ENCODE measurements around the gene FZR1. TPM values are rescaled to one million over a fixed set of nuclear protein-coding genes. Genes with fewer than 3 reads are reported as not detected.

Gene FZR1
- total RNA-seq, 1 donor from 2014 or later, result 16.4 TPM

DNA sequence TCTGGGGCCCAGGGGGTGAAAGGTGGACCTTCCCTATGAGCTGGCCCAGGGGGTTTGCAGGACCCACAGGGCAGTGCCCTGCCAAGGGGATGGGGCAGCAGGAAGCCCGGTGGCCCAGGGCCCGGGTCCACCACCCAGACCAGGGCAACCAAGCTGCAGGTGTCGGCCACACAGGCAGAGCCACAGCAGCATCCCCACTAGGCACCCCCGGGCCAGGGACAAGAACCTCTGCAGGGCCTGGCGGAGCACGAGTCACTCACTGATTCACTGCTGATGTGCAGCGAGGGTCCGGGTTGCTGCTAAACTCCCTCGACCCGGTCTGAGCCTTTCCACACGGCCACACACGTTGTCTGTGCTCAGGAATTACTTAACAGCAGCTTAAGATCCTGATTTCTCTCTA, 8.8 kb downstream of the FZR1 start:
- H3K27ac Mint-ChIP-seq, result peak overlapping the region; percentile 46

DNA sequence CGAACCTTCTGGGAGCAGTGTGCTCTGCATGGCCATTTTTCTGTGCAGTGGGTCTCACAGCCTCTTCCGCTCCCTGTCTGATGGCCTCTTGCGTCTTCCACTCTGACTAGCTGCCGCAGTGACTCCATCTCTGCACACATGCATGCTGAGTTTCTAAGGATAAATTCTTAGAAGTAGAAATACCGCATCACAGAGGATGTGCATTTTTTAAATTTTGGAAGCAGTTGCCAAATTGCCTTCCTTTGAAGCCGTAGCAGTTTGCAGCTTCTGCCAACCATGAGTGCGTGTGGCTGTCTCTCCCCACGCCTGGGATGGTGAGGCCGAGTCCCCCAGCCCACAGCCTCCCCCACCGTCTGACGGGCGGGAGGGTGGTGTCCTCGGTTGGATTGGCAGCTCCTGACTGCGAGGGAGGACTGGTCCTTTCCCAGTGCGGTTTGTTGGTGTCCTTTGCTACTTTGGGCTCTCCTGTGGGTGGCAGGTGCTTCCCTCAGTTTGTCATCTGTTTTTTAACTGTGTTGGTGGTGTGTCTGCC, 9.8 kb downstream of the FZR1 start:
- Histone ChIP-seq H2AFZ (replicated peaks) (no peak overlapping the region), H3K4me3 (no peak overlapping the region), H3K9me3 (ENCODE audit: low read depth) (no peaks in the 10 kb centered on the region), H3K27ac (no peak overlapping the region), H3K36me3 (no peaks in the 10 kb centered on the region), H3K9ac (peak overlapping the region; percentile 43), H3K79me2 (ENCODE audit: low read depth) (peaks cover 97% of the 10 kb centered on the region), H4K20me1 (ENCODE audit: low read depth) (peaks cover 100% of the 10 kb centered on the region), H3F3A (ENCODE audit: low read depth) (no peaks in the 10 kb centered on the region), H3K27me3 (no peaks in the 10 kb centered on the region), H3K4me2 (no peak overlapping the region), H3K4me1 (peaks cover 4% of the 10 kb centered on the region)
- H3K27ac Mint-ChIP-seq, result no peak overlapping the region
- TF ChIP-seq, protein P1, sequence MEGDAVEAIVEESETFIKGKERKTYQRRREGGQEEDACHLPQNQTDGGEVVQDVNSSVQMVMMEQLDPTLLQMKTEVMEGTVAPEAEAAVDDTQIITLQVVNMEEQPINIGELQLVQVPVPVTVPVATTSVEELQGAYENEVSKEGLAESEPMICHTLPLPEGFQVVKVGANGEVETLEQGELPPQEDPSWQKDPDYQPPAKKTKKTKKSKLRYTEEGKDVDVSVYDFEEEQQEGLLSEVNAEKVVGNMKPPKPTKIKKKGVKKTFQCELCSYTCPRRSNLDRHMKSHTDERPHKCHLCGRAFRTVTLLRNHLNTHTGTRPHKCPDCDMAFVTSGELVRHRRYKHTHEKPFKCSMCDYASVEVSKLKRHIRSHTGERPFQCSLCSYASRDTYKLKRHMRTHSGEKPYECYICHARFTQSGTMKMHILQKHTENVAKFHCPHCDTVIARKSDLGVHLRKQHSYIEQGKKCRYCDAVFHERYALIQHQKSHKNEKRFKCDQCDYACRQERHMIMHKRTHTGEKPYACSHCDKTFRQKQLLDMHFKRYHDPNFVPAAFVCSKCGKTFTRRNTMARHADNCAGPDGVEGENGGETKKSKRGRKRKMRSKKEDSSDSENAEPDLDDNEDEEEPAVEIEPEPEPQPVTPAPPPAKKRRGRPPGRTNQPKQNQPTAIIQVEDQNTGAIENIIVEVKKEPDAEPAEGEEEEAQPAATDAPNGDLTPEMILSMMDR (IDR thresholded peaks at IDR 0.05), result no peak
- TF ChIP-seq EZH2phosphoT487 (IDR thresholded peaks at IDR 0.05), result no peak
- H3K9me3 Mint-ChIP-seq, result no peaks in the 10 kb centered on the region
- DNase-seq (ENCODE audit: low spot score), result no peak
- H3K27me3 Mint-ChIP-seq (ENCODE audit: insufficient read depth, low read depth), result no peaks in the 10 kb centered on the region
- H3K36me3 Mint-ChIP-seq, result peaks cover 2% of the 10 kb centered on the region
- H3K4me1 Mint-ChIP-seq, result peaks cover 13% of the 10 kb centered on the region
- H3K4me3 Mint-ChIP-seq, result no peak overlapping the region

More for the DNA sequence above, 8.8 kb downstream of the FZR1 start:
- H4K20me1 ChIP-seq (ENCODE audit: low read depth), result peaks cover 100% of the 10 kb centered on the region
- peaks cover 99% of the 10 kb centered on the region for H3K79me2 ChIP-seq (ENCODE audit: low read depth)
- no peaks in the 10 kb centered on the region for H3K27me3 ChIP-seq
- no peak overlapping the region for H3K4me3 ChIP-seq
- no peaks in the 10 kb centered on the region for H3K27me3 Mint-ChIP-seq (ENCODE audit: insufficient read depth, low read depth)
- H3F3A ChIP-seq (ENCODE audit: low read depth), result no peaks in the 10 kb centered on the region
- H3K9me3 ChIP-seq (ENCODE audit: low read depth), result no peaks in the 10 kb centered on the region
- peaks cover 13% of the 10 kb centered on the region for H3K4me1 Mint-ChIP-seq
- H3K27ac ChIP-seq, result no peak overlapping the region
- TF ChIP-seq, protein P1 (IDR thresholded peaks at IDR 0.05), result no peak
- no peak for TF ChIP-seq EZH2 (IDR thresholded peaks at IDR 0.05)
- TF ChIP-seq EZH2phosphoT487 (IDR thresholded peaks at IDR 0.05), result no peak
- H3K4me3 Mint-ChIP-seq, result no peak overlapping the region
- H3K36me3 ChIP-seq, result no peaks in the 10 kb centered on the region
- H3K4me2 ChIP-seq, result no peak overlapping the region
- DNase-seq (ENCODE audit: low spot score), result no peak
- no peak overlapping the region for H3K9ac ChIP-seq
- peaks cover 1% of the 10 kb centered on the region for H3K36me3 Mint-ChIP-seq
- H3K9me3 Mint-ChIP-seq, result no peaks in the 10 kb centered on the region
- H2AFZ ChIP-seq (replicated peaks), result no peak overlapping the region
- peaks cover 4% of the 10 kb centered on the region for H3K4me1 ChIP-seq

DNA sequence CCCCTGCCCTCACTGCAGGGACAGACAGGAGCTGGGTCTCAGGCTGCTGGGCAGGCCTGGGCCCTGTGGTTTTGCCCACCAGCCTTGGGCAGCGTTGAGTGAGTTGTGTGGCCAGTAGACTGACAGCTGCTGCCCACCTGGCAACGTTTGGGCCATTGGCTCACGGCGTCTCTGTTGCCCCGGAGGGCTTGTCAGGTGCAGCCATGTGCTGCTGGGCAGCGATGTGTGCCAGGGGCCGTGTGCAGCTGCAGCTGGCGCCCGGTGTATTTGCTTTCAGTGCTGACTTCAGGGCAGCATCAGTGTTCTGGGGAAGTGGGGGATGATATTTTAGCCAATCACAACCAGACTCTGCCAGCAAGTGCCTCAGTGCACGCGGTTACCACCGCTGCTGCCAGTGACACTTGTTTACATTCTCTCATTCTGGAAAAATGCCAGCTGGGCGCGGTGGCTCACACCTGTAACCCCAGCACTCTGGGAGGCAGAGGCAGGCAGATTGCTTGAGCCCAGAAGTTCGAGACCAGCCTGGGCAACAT, 10.6 kb downstream of the FZR1 start:
- H3K4me3 Mint-ChIP-seq, result no peak overlapping the region

DNA sequence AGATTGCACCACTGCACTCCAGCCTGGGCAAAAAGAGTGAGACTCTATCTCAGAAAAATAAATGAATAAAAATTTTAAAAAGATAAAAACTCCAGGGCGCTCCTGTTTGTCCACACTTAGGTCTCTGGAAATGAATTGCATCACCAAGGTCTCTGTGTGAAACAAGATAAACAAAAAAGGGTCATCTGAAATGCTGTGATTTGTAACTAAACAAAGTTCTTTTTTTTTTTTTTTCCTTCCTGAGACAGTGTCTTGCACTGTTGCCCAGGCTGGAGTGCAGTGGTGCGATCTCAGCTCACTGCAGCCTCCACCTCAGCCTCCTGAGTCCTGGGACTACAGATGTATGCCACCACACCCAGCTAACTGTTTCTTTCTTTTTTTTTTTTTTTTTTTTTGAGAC, 11.5 kb downstream of the FZR1 start:
- Histone ChIP-seq H3K79me2 (ENCODE audit: low read depth) (peaks cover 87% of the 10 kb centered on the region), H3K4me3 (no peak overlapping the region), H3K27me3 (no peaks in the 10 kb centered on the region), H4K20me1 (ENCODE audit: low read depth) (peaks cover 100% of the 10 kb centered on the region), H3F3A (ENCODE audit: low read depth) (no peaks in the 10 kb centered on the region), H2AFZ (replicated peaks) (no peak overlapping the region), H3K27ac (no peak overlapping the region), H3K4me1 (peaks cover 4% of the 10 kb centered on the region), H3K36me3 (no peaks in the 10 kb centered on the region), H3K9ac (no peak overlapping the region), H3K4me2 (no peak overlapping the region), H3K9me3 (ENCODE audit: low read depth) (no peaks in the 10 kb centered on the region)
- no peak for DNase-seq (ENCODE audit: low spot score)
- Mint-ChIP-seq H3K36me3 (peaks cover 6% of the 10 kb centered on the region), H3K27ac (no peak overlapping the region), H3K27me3 (ENCODE audit: insufficient read depth, low read depth) (no peaks in the 10 kb centered on the region), H3K4me3 (no peak overlapping the region), H3K9me3 (no peaks in the 10 kb centered on the region), H3K4me1 (peaks cover 13% of the 10 kb centered on the region)
- TF ChIP-seq, protein P1 (IDR thresholded peaks at IDR 0.05), result no peak
- TF ChIP-seq EZH2 (IDR thresholded peaks at IDR 0.05) (no peak), EZH2phosphoT487 (IDR thresholded peaks at IDR 0.05) (no peak)

More for the DNA sequence above, 10.6 kb downstream of the FZR1 start:
- H3K9me3 Mint-ChIP-seq, result no peaks in the 10 kb centered on the region
- H3K27me3 ChIP-seq, result no peaks in the 10 kb centered on the region
- no peaks in the 10 kb centered on the region for H3K9me3 ChIP-seq (ENCODE audit: low read depth)
- no peak overlapping the region for H3K4me3 ChIP-seq
- peaks cover 96% of the 10 kb centered on the region for H3K79me2 ChIP-seq (ENCODE audit: low read depth)
- no peaks in the 10 kb centered on the region for H3K36me3 ChIP-seq
- H3F3A ChIP-seq (ENCODE audit: low read depth), result no peaks in the 10 kb centered on the region
- H3K27me3 Mint-ChIP-seq (ENCODE audit: insufficient read depth, low read depth), result no peaks in the 10 kb centered on the region
- H2AFZ ChIP-seq (replicated peaks), result no peak overlapping the region
- H3K27ac Mint-ChIP-seq, result no peak overlapping the region
- H3K4me1 Mint-ChIP-seq, result peaks cover 13% of the 10 kb centered on the region
- H3K27ac ChIP-seq, result no peak overlapping the region
- DNase-seq (ENCODE audit: low spot score), result no peak
- peaks cover 4% of the 10 kb centered on the region for H3K36me3 Mint-ChIP-seq
- H3K9ac ChIP-seq, result no peak overlapping the region
- H3K4me2 ChIP-seq, result no peak overlapping the region
- peaks cover 100% of the 10 kb centered on the region for H4K20me1 ChIP-seq (ENCODE audit: low read depth)
- TF ChIP-seq EZH2phosphoT487 (IDR thresholded peaks at IDR 0.05), result no peak
- H3K4me1 ChIP-seq, result peaks cover 4% of the 10 kb centered on the region
